Activated naive CD4-positive, alpha-beta T cell treated with anti-CD3 and anti-CD28 coated beads, Interleukin-2, amount 50 U/mL, for 72 hours (primary cell): ENCODE data around the gene UPK3B. TPM values are rescaled to one million over a fixed set of nuclear protein-coding genes. Genes with fewer than 3 reads are reported as not detected.
"Not testable (repeated sequence)": the region's sequence is repeated elsewhere in the genome, so short reads cannot be mapped to it uniquely, and the experiment has no call there.

ENCODE experiments used
- ATAC-seq, 2 donors: fragments of 150-1000 bp; cut with Tn5 transposase; 2 replicates each; pipeline ENCODE4 v1.10.0; 2021; ENCODE audit warnings: mild to moderate bottlenecking in 2 of 2, moderate library complexity in 2 of 2
- DNase-seq, 2 donors: peaks; one replicate each; pipeline ENCODE4 v3.0.0; 2021 to 2022; ENCODE audit warnings: low spot score in 2 of 2
- H3K27ac Mint-ChIP-seq, 2 donors: one replicate each; pipeline ENCODE4 v1.8.0; 2022; ENCODE audit warnings: mild to moderate bottlenecking in 2 of 2, mixed read lengths in 2 of 2
- H3K36me3 Mint-ChIP-seq, 2 donors: one replicate each; pipeline ENCODE4 v1.8.0; 2022; ENCODE audit warnings: mixed read lengths in 2 of 2
- H3K9me3 Mint-ChIP-seq, 2 donors: one replicate each; pipeline ENCODE4 v1.8.0; 2022; ENCODE audit warnings: mixed read lengths in 2 of 2
- total RNA-seq, 2 donors: library from RNA; stranded (reverse); gene quantifications; one replicate each; pipeline ENCODE4 v1.2.3, GENCODE V29; 2022

Gene UPK3B
- total RNA-seq, 2 donors from 2014 or later, result 0.68 to 1.6 TPM

- not testable (repeated sequence) for H3K36me3 Mint-ChIP-seq, ATAC-seq, H3K9me3 Mint-ChIP-seq, DNase-seq
- peak overlapping the region in 1 of 2 donors; percentile 60 for H3K27ac Mint-ChIP-seq
These were observed 27.3 kb upstream of the UPK3B start for GRCh38 chr7:76483081-76483480.

GRCh38 chr7:76484456-76484855, 25.9 kb upstream of the UPK3B start:
- not testable (repeated sequence) for H3K9me3 Mint-ChIP-seq, DNase-seq, H3K27ac Mint-ChIP-seq, ATAC-seq, H3K36me3 Mint-ChIP-seq

- H3K27ac Mint-ChIP-seq, result peak overlapping the region in 1 of 2 donors; percentile 71
- H3K36me3 Mint-ChIP-seq, DNase-seq, H3K9me3 Mint-ChIP-seq: not testable (repeated sequence)
- peak in 1 of 2 donors; percentile 29 for ATAC-seq
These were observed 24.3 kb upstream of the UPK3B start for GRCh38 chr7:76485822-76486610.

- DNase-seq, H3K36me3 Mint-ChIP-seq, H3K9me3 Mint-ChIP-seq: not testable (repeated sequence)
- peak; percentile 98 to 99 for ATAC-seq
- H3K27ac Mint-ChIP-seq, result peak overlapping the region; percentile 71 to 92
These were observed 23.7 kb upstream of the UPK3B start for GRCh38 chr7:76486618-76487017.

GRCh38 chr7:76487969-76488368, 22.4 kb upstream of the UPK3B start:
- not testable (repeated sequence) for H3K27ac Mint-ChIP-seq, H3K9me3 Mint-ChIP-seq, ATAC-seq, H3K36me3 Mint-ChIP-seq, DNase-seq

- H3K36me3 Mint-ChIP-seq, H3K27ac Mint-ChIP-seq, ATAC-seq, H3K9me3 Mint-ChIP-seq, DNase-seq: not testable (repeated sequence)
These were observed 18.2 kb upstream of the UPK3B start for GRCh38 chr7:76492139-76492538.

GRCh38 chr7:76495717-76496116, 14.6 kb upstream of the UPK3B start:
- not testable (repeated sequence) for ATAC-seq, DNase-seq, H3K27ac Mint-ChIP-seq, H3K36me3 Mint-ChIP-seq, H3K9me3 Mint-ChIP-seq

- not testable (repeated sequence) for H3K9me3 Mint-ChIP-seq, DNase-seq, H3K27ac Mint-ChIP-seq, H3K36me3 Mint-ChIP-seq, ATAC-seq
These were observed 12.3 kb upstream of the UPK3B start for GRCh38 chr7:76497918-76498582.

- DNase-seq, H3K9me3 Mint-ChIP-seq, H3K36me3 Mint-ChIP-seq, H3K27ac Mint-ChIP-seq: not testable (repeated sequence)
- ATAC-seq, result peak in 1 of 2 donors; percentile 15
These were observed 11.7 kb upstream of the UPK3B start for GRCh38 chr7:76498583-76499200.

GRCh38 chr7:76499201-76499923, 11.0 kb upstream of the UPK3B start:
- not testable (repeated sequence) for H3K36me3 Mint-ChIP-seq, H3K27ac Mint-ChIP-seq, DNase-seq, H3K9me3 Mint-ChIP-seq
- peak in 1 of 2 donors; percentile 25 for ATAC-seq

GRCh38 chr7:76499924-76500241, 10.5 kb upstream of the UPK3B start:
- not testable (repeated sequence) for H3K9me3 Mint-ChIP-seq

GRCh38 chr7:76502224-76502623, 8.1 kb upstream of the UPK3B start:
- peak overlapping the region in 1 of 2 donors; percentile 85 for H3K27ac Mint-ChIP-seq
- H3K9me3 Mint-ChIP-seq, H3K36me3 Mint-ChIP-seq, ATAC-seq, DNase-seq: not testable (repeated sequence)

More at GRCh38 chr7:76499924-76500241, 10.5 kb upstream of the UPK3B start:
- DNase-seq, H3K36me3 Mint-ChIP-seq, H3K27ac Mint-ChIP-seq: not testable (repeated sequence)
- peak; percentile 20 to 58 for ATAC-seq

- not testable (repeated sequence) for H3K36me3 Mint-ChIP-seq, ATAC-seq, H3K9me3 Mint-ChIP-seq, H3K27ac Mint-ChIP-seq, DNase-seq
These were observed 7.5 kb upstream of the UPK3B start for GRCh38 chr7:76502836-76503235.

GRCh38 chr7:76503244-76503643, 7.1 kb upstream of the UPK3B start:
- H3K9me3 Mint-ChIP-seq, H3K36me3 Mint-ChIP-seq, H3K27ac Mint-ChIP-seq, DNase-seq, ATAC-seq: not testable (repeated sequence)

GRCh38 chr7:76504351-76505167, 5.8 kb upstream of the UPK3B start:
- not testable (repeated sequence) for H3K36me3 Mint-ChIP-seq, H3K9me3 Mint-ChIP-seq, DNase-seq
- peak overlapping the region; percentile 15 to 22 for H3K27ac Mint-ChIP-seq
- peak in 1 of 2 donors; percentile 8 for ATAC-seq
